Thoracic aorta (tissue), 2 donors: ENCODE measurements around the gene ACOT8. TPM values are rescaled to one million over a fixed set of nuclear protein-coding genes. Genes with fewer than 3 reads are reported as not detected.

Experiments used
- ATAC-seq: fragments of 150-250 bp; one replicate; pipeline ENCODE4 v1.8.0; 2017; ENCODE audit warnings: low read depth; ENCODE audit not compliant: insufficient number of reproducible peaks, low FRiP score
- DNase-seq: peaks from one replicate; pipeline ENCODE4 v3.0.0-alpha.2; 2020; ENCODE audit warnings: low spot score
- H3K27ac ChIP-seq, 2 donors: fragments of 200-600 bp; sonication (generic); 1 replicate in 1 of 2; 2 replicates in 1 of 2; pipeline ENCODE4 v1.5.1; 2016; ENCODE audit warnings: mild to moderate bottlenecking in 2 of 2, moderate library complexity in 2 of 2
- H3K27me3 ChIP-seq: fragments of 200-600 bp; sonication (generic); replicated peaks from 2 replicates; pipeline ENCODE4 v1.6.0; 2016; ENCODE audit warnings: mild to moderate bottlenecking; ENCODE audit not compliant: insufficient read depth
- H3K36me3 ChIP-seq: fragments of 200-600 bp; sonication (generic); one replicate; pipeline ENCODE4 v1.5.1; 2016
- H3K4me1 ChIP-seq, 2 donors: fragments of 200-600 bp; sonication (generic); 1 replicate in 1 of 2; 2 replicates in 1 of 2; pipeline versions ENCODE4 v1.5.1 to v1.6.0; 2016; ENCODE audit warnings: low read depth in 2 of 2, mild to moderate bottlenecking in 1 of 2; ENCODE audit not compliant: control insufficient read depth in 1 of 2
- H3K4me3 ChIP-seq: fragments of 200-600 bp; sonication (generic); 2 replicates; pipeline ENCODE4 v1.5.1; 2016; ENCODE audit warnings: mild to moderate bottlenecking
- H3K9me3 ChIP-seq: fragments of 200-600 bp; sonication (generic); 2 replicates; pipeline ENCODE4 v1.5.1; 2016
- total RNA-seq, 2 donors: library from RNA; depleted of rRNA; stranded (reverse); fragments of >200 nt; gene quantifications; one replicate each; pipeline versions ENCODE4 v1.1.0 to v1.2.3, GENCODE V29; 2016
- TF ChIP-seq, protein P1 (sequence below): fragments of 200-600 bp; sonication (generic); IDR thresholded peaks from one replicate; pipeline ENCODE4 v1.5.1; 2019; ENCODE audit warnings: antibody characterized with exemption

Gene ACOT8
- total RNA-seq, 2 donors from 2014 or later, result 20.5 to 45.2 TPM

DNA sequence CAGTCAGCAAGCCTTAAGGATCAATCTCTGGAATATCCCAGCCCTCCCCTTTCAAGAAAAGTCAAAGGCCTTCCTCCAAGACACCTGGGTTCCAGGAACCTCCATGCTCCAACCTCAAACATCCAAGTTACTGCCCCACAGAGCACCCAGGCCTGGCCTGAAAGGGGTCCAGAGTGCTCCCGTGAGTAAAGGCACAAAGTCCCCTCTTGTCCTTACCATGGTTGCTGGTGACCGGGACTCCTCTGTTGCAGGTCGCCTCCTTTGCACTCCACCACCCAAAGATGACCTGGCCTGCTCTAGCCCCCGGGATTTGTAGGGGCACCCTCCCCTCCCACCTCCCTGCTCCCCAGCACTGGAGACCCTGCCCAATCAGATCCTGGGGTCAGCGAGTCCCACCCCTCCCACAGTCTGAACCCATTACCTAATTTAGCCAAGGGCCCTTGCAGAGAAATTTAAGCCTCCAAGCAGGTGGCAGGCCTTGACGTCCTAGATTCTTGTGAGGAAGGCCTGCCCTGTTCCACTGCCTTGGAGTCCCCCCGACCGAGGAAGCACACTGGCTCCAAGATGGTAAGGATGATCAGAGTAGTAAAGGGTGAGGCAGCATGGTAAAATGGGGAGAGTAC, 30.1 kb downstream of the ACOT8 start, which contains the start of gene TNNC2:
TSS of gene TNNC2 (minus strand) at position 283 of the 623 bp plus-strand sequence. CDS start at position 219, 64 bp downstream.
- H3K36me3 ChIP-seq, result no peaks in the 10 kb centered on the region
- no peaks in the 10 kb centered on the region for H3K27me3 ChIP-seq
- no peak within 1 kb of the TSS for H3K4me3 ChIP-seq
- H3K9me3 ChIP-seq, result no peaks in the 10 kb centered on the region
- peak within 1 kb of the TSS; percentile 84 to 91 for H3K27ac ChIP-seq
- TF ChIP-seq, protein P1, sequence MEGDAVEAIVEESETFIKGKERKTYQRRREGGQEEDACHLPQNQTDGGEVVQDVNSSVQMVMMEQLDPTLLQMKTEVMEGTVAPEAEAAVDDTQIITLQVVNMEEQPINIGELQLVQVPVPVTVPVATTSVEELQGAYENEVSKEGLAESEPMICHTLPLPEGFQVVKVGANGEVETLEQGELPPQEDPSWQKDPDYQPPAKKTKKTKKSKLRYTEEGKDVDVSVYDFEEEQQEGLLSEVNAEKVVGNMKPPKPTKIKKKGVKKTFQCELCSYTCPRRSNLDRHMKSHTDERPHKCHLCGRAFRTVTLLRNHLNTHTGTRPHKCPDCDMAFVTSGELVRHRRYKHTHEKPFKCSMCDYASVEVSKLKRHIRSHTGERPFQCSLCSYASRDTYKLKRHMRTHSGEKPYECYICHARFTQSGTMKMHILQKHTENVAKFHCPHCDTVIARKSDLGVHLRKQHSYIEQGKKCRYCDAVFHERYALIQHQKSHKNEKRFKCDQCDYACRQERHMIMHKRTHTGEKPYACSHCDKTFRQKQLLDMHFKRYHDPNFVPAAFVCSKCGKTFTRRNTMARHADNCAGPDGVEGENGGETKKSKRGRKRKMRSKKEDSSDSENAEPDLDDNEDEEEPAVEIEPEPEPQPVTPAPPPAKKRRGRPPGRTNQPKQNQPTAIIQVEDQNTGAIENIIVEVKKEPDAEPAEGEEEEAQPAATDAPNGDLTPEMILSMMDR, result no peak
- DNase-seq (no peak), ATAC-seq (no peak)
- H3K4me1 ChIP-seq, result peaks cover 25 to 65% of the 10 kb centered on the region in 2 donors

DNA sequence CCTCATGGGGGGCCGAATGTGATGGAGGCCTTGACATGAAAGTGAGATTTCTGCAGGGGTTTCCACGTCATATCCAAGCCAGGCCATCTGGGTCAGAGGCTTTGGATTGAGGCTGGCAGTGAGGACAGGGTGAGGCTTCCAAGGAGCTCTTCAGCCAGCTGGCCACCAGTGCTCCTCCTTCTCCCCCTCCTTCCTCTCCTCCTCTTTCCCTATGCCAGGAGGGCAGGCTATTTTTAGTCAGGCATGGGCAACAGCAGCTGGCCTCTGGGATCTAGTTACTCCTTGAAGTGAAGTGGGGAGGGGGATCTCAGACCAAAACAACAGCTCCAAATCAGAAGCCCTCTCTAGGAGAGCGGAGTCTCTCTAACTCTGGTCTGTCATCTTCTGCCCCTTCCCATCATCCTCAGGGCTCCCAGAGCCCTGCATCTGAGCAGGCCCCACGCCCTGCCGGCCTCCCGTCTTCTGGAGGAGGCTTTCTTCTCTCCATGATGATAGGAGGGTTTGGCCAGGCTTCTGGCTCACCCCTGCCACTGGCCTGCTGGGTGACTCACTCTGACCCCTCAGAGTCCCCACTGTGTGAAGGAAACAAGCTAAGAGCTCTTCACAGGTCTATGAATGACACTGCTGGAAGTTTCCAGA, 30.7 kb downstream of the ACOT8 start:
- no peaks in the 10 kb centered on the region for H3K36me3 ChIP-seq
- peak overlapping the region; percentile 84 to 91 for H3K27ac ChIP-seq
- no peaks in the 10 kb centered on the region for H3K27me3 ChIP-seq
- no peak overlapping the region for H3K4me3 ChIP-seq
- H3K4me1 ChIP-seq, result peaks cover 25 to 68% of the 10 kb centered on the region in 2 donors
- peak; percentile 15 for ATAC-seq
- no peaks in the 10 kb centered on the region for H3K9me3 ChIP-seq
- DNase-seq, result no peak
- TF ChIP-seq, protein P1, result no peak

DNA sequence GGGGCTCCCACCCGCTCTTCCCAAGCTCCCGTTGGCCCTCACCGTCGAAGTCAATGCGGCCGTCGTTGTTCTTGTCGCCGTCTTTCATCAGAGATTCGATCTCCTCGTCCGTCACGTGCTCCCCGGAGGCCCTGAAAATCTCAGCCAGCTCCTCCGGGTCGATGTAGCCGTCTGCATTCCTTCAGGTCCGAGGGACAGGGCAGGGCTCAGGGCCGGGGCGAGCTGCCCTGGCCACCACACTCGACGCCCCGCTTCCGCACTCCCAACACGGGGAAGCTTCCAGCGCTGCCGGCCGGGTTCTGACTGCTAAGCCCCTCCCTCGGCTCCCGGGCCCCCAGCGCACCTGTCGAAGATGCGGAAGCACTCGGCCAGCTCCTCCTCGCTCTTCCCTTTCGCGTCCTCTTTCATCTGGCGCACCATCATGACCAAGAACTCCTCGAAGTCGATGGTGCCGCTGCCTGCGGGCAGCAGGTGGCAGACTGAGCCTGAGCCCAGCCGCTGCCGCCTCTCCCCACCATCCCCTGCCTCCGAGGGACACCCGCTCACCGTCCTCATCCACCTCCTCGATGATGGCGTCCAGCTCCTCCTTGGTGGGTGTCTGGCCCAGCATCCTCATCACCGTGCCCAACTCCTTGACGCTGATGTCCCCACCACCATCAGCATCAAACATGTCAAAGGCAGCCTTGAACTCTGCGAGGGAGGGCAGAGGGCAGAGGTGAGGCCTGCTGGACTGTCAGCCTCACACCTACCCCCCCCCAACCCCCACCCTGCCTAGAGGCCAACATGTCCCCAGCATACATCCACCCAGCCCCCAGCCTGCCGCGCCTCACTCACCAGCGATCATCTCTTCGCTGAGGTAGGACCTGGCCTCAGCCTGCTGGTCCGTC, 33.0 kb downstream of the ACOT8 start:
- H3K9me3 ChIP-seq, result no peaks in the 10 kb centered on the region
- ATAC-seq, result no peak
- peak overlapping the region; percentile 50 for H3K4me3 ChIP-seq
- H3K27ac ChIP-seq, result no peak overlapping the region
- H3K4me1 ChIP-seq, result peaks cover 25 to 61% of the 10 kb centered on the region in 2 donors
- H3K36me3 ChIP-seq, result no peaks in the 10 kb centered on the region
- H3K27me3 ChIP-seq, result no peaks in the 10 kb centered on the region
- no peak for DNase-seq
- TF ChIP-seq, protein P1, result no peak

DNA sequence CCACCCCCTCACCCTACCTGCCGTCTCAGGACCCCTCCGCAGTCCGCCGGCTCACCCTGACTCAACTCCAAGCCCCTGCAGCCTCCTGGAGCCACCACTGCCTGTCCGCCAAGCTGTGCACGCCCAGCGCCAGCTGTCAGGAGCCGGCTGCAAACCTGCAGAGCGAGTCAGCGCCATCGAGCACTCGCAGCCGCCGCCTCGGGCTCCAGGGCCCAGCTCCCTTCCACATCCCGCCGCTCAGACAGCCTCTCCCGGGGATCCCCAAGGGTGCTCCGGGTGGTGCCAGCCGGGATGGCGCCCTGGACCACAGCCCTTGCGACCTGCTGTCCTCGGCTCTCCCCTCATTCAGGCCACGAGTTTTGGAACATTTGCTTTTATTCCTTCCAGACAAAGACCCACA, 34.3 kb downstream of the ACOT8 start:
- Histone ChIP-seq H3K27me3 (no peaks in the 10 kb centered on the region), H3K4me1 (peaks cover 20 to 58% of the 10 kb centered on the region in 2 donors), H3K36me3 (no peaks in the 10 kb centered on the region), H3K9me3 (no peaks in the 10 kb centered on the region), H3K4me3 (peak overlapping the region; percentile 54), H3K27ac (peak overlapping the region; percentile 30 to 49)
- ATAC-seq (no peak), DNase-seq (no peak)
- TF ChIP-seq, protein P1, result no peak

DNA sequence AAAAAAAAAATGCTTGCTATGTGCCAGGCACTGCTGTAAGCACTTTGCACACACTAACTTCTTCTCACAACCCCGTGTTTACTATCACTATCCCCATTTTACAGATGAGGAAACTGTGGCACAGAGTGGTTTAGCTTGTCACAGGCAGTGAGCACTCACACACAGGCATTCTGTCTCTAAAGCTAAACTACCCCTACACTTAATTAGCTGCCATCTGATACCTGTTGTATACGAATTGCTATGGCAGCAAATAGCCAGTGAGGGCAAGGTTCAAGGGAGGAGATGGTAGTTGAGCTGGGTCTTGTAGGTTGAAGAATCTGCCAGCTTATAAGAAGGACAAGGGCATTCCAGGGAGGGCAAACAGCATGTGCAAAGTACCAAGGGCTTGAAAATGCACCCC, 35.2 kb downstream of the ACOT8 start:
- Histone ChIP-seq H3K36me3 (no peaks in the 10 kb centered on the region), H3K4me3 (no peak overlapping the region), H3K27ac (peak overlapping the region in 1 of 2 donors; percentile 49), H3K4me1 (peaks cover 23 to 58% of the 10 kb centered on the region in 2 donors), H3K9me3 (no peaks in the 10 kb centered on the region), H3K27me3 (no peaks in the 10 kb centered on the region)
- TF ChIP-seq, protein P1, result no peak
- DNase-seq (no peak), ATAC-seq (no peak)
